AG09309 (cell line): ENCODE results near the gene FMO5.

Experiments
- DNase-seq: peaks from one replicate; pipeline ENCODE4 v3.0.0-alpha.2; 2010; ENCODE audit warnings: low read depth
- H3K4me3 ChIP-seq: 2 replicates; pipeline ENCODE4 v1.5.1; 2011; ENCODE audit warnings: mild to moderate bottlenecking, low read depth, low read length, moderate library complexity; ENCODE audit not compliant: control insufficient read depth
- CTCF ChIP-seq: IDR thresholded peaks from 2 replicates; pipeline ENCODE4 v1.5.1; 2011; ENCODE audit warnings: mild to moderate bottlenecking, low read depth, low read length, inconsistent platforms; ENCODE audit not compliant: insufficient read depth, control insufficient read depth; ENCODE audit errors: missing control alignments

FMO5 gene

GRCh38 chr1:147151244-147151643, 73.9 kb downstream of the FMO5 start:
- no peak for DNase-seq
- no peak overlapping the region for H3K4me3 ChIP-seq
- TF ChIP-seq CTCF, result no peak

- no peak overlapping the region for H3K4me3 ChIP-seq
- no peak for TF ChIP-seq CTCF
- no peak for DNase-seq
Observed at GRCh38 chr1:147142886-147143285, 82.3 kb downstream of the FMO5 start.
